Esophagus squamous epithelium (tissue), 5 donors: ENCODE data around the gene BPTF. TPM values are rescaled to one million over a fixed set of nuclear protein-coding genes. Genes with fewer than 3 reads are reported as not detected.
"Not testable (repeated sequence)": the region's sequence is repeated elsewhere in the genome, so short reads cannot be mapped to it uniquely, and the experiment has no call there.

Experiments used
- DNase-seq: peaks from one replicate; lab custom pipeline; 2025; lab: John Stamatoyannopoulos, UW
- H3K27ac ChIP-seq, 4 donors: fragments of 200-600 bp; sonication (generic); one replicate each; pipeline ENCODE4 v1.5.1; 2016 to 2019; ENCODE audit warnings: mild to moderate bottlenecking in 1 of 4
- H3K27me3 ChIP-seq, 4 donors: fragments of 200-600 bp; sonication (generic); 1 replicate in 3 of 4; 2 replicates in 1 of 4; pipeline versions ENCODE4 v1.5.1 to v1.6.0; 2017 to 2021; ENCODE audit warnings: antibody characterized with exemption in 1 of 4
- H3K36me3 ChIP-seq, 3 donors: fragments of 200-600 bp; sonication (generic); one replicate each; pipeline ENCODE4 v1.5.1; 2016 to 2019
- H3K4me1 ChIP-seq, 3 donors: fragments of 200-600 bp; sonication (generic); one replicate each; pipeline ENCODE4 v1.5.1; 2017 to 2019
- H3K4me3 ChIP-seq, 4 donors: fragments of 200-600 bp; sonication (generic); 1 replicate in 3 of 4; 2 replicates in 1 of 4; pipeline ENCODE4 v1.5.1; 2016 to 2019; ENCODE audit warnings: mild to moderate bottlenecking in 2 of 4, moderate library complexity in 1 of 4
- H3K9me3 ChIP-seq, 3 donors: fragments of 200-600 bp; sonication (generic); one replicate each; pipeline ENCODE4 v1.5.1; 2016 to 2019
- CTCF ChIP-seq, 6 experiments: fragments of 450-650 bp in 4 of 6; fragments of 200-600 bp in 2 of 6; sonication (generic) in 2 of 6; IDR thresholded peaks; one replicate each; pipeline ENCODE4 v1.5.1; 2016 to 2019; ENCODE audit warnings: antibody characterized with exemption in 6 of 6, mild to moderate bottlenecking in 4 of 6, moderate library complexity in 4 of 6
- POLR2A ChIP-seq, 4 donors: fragments of 450-650 bp; IDR thresholded peaks; one replicate each; pipeline ENCODE4 v1.6.1; 2017; ENCODE audit warnings: antibody characterized with exemption in 4 of 4, mild to moderate bottlenecking in 4 of 4, moderate library complexity in 3 of 4
- WGBS, 2 donors: methylation state at CpG; one replicate each; pipeline ENCODE4 v1.1.5; 2018; 5-methylcytosine and 5-hydroxymethylcytosine counted together
- intact Hi-C: fragments of 100-400 bp; cut with DNase I; formaldehyde crosslinking; loops from one replicate; pipeline ENCODE4 v1.15.0; 2022
- total RNA-seq, 4 donors: library from RNA; depleted of rRNA; stranded (reverse); fragments of >200 nt; gene quantifications; one replicate each; pipeline ENCODE4 v1.1.0, GENCODE V29; 2016
- donor health status: DM: yes; HTN: yes; CAD: no.

The BPTF gene
- total RNA-seq, 4 donors from 2014 or later = 37.6 to 84.1 (median 53.0) TPM

GRCh38 chr17:67891481-67892119 is 66.3 kb downstream of the BPTF start:
- no peak overlapping the region for H3K4me3 ChIP-seq
- H3K36me3 ChIP-seq = peaks cover 0 to 95% (median 9%) of the 10 kb centered on the region in 3 donors
- DNase-seq = no peak
- no peaks in the 10 kb centered on the region for H3K9me3 ChIP-seq
- intact Hi-C loops = no loop called here
- H3K27me3 ChIP-seq = no peaks in the 10 kb centered on the region
- WGBS, 2 donors = 57 to 58% methylated on average over 6 of the region's 6 CpGs
- no peak for TF ChIP-seq POLR2A (IDR thresholded peaks at IDR 0.05)
- H3K27ac ChIP-seq = peak overlapping the region in 1 of 4 donors; percentile 13
- H3K4me1 ChIP-seq = no peaks in the 10 kb centered on the region

GRCh38 chr17:67902511-67903231 is 77.4 kb downstream of the BPTF start:
- Histone ChIP-seq H3K9me3 (no peaks in the 10 kb centered on the region), H3K36me3 (peaks cover 12 to 100% (median 18%) of the 10 kb centered on the region in 3 donors), H3K27ac (no peak overlapping the region), H3K27me3 (no peaks in the 10 kb centered on the region), H3K4me1 (no peaks in the 10 kb centered on the region), H3K4me3 (no peak overlapping the region)
- 79 to 87% methylated on average over 12 of the region's 12 CpGs for WGBS, 2 donors
- intact Hi-C loops = no loop called here
- DNase-seq = no peak
- TF ChIP-seq CTCF (IDR thresholded peaks at IDR 0.05) = no peak
- TF ChIP-seq POLR2A (IDR thresholded peaks at IDR 0.05) = no peak

DNA sequence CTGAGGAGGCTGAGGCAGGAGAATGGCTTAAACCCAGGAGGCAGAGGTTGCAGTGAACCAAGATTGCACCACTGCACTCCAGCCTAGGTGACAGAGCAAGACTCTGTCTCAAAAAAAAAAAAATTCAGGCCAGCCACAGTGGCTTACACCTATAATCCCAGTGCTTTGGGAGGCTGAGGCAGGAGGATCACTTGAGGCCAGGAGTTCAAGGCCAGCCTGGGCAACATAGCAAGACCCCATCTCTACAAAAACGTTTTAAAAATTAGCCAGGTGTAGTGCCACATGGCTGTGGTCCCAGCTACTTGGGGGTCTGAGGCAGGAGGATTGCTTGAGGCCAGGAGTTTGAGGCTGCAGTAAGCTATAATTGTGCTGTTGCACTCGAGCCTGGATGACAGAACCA is 80.0 kb downstream of the BPTF start:
- H3K4me1 ChIP-seq, DNase-seq, H3K27me3 ChIP-seq, H3K9me3 ChIP-seq, H3K27ac ChIP-seq, intact Hi-C loops, H3K4me3 ChIP-seq: not testable (repeated sequence)
- WGBS, 2 donors = 54 to 68% methylated on average over 2 of the region's 2 CpGs
- peaks cover 12 to 100% (median 23%) of the 10 kb centered on the region in 3 donors for H3K36me3 ChIP-seq

GRCh38 chr17:67910117-67910803 is 85.0 kb downstream of the BPTF start:
- H3K27me3 ChIP-seq, H3K4me1 ChIP-seq, H3K27ac ChIP-seq, H3K9me3 ChIP-seq, H3K4me3 ChIP-seq, DNase-seq, intact Hi-C loops: not testable (repeated sequence)
- peaks cover 6 to 100% (median 13%) of the 10 kb centered on the region in 3 donors for H3K36me3 ChIP-seq
- 93 to 99% methylated on average over 7 of the region's 7 CpGs for WGBS, 2 donors

DNA sequence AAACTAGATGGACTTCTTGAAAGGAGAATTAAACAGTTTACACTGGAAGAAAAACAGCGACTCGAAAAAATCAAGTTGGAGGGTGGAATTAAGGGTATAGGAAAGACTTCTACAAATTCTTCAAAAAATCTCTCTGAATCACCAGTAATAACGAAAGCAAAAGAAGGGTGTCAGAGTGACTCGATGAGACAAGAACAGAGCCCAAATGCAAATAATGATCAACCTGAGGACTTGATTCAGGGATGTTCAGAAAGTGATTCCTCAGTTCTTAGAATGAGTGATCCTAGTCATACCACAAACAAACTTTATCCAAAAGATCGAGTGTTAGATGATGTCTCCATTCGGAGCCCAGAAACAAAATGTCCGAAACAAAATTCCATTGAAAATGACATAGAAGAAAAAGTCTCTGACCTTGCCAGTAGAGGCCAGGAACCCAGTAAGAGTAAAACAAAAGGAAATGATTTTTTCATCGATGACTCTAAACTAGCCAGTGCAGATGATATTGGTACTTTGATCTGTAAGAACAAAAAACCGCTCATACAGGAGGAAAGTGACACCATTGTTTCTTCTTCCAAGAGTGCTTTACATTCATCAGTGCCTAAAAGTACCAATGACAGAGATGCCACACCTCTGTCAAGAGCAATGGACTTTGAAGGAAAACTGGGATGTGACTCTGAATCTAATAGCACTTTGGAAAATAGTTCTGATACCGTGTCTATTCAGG is 85.9 kb downstream of the BPTF start:
- no peaks in the 10 kb centered on the region for H3K9me3 ChIP-seq
- no peak overlapping the region for H3K27ac ChIP-seq
- H3K4me3 ChIP-seq = no peak overlapping the region
- 88 to 91% methylated on average over 10 of the region's 10 CpGs for WGBS, 2 donors
- no peak for TF ChIP-seq POLR2A (IDR thresholded peaks at IDR 0.05)
- no peak for TF ChIP-seq CTCF (IDR thresholded peaks at IDR 0.05)
- intact Hi-C loops = no loop called here
- no peaks in the 10 kb centered on the region for H3K27me3 ChIP-seq
- H3K36me3 ChIP-seq = peaks cover 5 to 100% (median 9%) of the 10 kb centered on the region in 3 donors
- H3K4me1 ChIP-seq = no peaks in the 10 kb centered on the region
- DNase-seq = no peak

DNA sequence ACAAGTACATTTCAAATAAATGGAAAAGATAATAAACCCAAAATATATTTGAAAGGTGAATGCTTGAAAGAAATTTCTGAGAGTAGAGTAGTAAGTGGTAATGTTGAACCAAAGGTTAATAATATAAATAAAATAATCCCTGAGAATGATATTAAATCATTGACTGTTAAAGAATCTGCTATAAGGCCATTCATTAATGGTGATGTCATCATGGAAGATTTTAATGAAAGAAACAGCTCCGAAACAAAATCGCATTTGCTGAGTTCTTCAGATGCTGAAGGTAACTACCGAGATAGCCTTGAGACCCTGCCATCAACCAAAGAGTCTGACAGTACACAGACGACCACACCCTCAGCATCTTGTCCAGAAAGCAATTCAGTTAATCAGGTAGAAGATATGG is 86.8 kb downstream of the BPTF start:
- no peak for TF ChIP-seq POLR2A (IDR thresholded peaks at IDR 0.05)
- TF ChIP-seq CTCF (IDR thresholded peaks at IDR 0.05) = no peak
- WGBS, 2 donors = 93 to 95% methylated on average over 4 of the region's 4 CpGs

More for the DNA sequence above, 86.8 kb downstream of the BPTF start:
- H3K9me3 ChIP-seq = no peaks in the 10 kb centered on the region
- no peaks in the 10 kb centered on the region for H3K4me1 ChIP-seq
- H3K4me3 ChIP-seq = no peak overlapping the region
- no peak for DNase-seq
- H3K36me3 ChIP-seq = peaks cover 5 to 95% (median 9%) of the 10 kb centered on the region in 3 donors
- intact Hi-C loops = no loop called here
- H3K27me3 ChIP-seq = no peaks in the 10 kb centered on the region
- no peak overlapping the region for H3K27ac ChIP-seq
